RCC 7860 (cell line): ENCODE data around the gene SH3PXD2A.

Experiments used
- DNase-seq: peaks from one replicate; pipeline ENCODE4 v3.0.0-alpha.2; 2015; ENCODE audit warnings: low spot score
- FAIRE-seq: peaks from 2 replicates; lab custom pipeline; 2012; peaks lifted over from hg19 to GRCh38; lab: Jason Lieb, UNC

SH3PXD2A gene

DNA sequence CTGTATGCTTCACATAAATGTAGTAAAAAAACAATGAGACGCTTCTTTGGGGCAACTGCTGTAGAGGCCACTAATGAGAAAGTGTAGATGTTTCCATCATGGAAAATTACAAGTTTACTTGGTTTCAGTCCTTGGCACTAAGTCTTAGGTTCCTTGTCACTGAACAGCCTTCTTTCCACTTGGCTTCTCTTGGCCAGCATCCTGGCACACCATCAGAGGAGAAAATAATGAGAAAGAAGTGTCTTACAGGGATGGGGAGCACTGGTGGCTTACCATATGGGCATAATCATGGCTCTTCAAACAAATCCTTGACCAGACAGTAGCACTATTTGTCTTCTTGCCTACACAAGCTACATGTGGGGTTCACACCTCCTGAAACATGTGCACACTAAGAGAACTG, 22.5 kb upstream of the SH3PXD2A start:
- DNase-seq (no peak), FAIRE-seq (no peak)

DNA sequence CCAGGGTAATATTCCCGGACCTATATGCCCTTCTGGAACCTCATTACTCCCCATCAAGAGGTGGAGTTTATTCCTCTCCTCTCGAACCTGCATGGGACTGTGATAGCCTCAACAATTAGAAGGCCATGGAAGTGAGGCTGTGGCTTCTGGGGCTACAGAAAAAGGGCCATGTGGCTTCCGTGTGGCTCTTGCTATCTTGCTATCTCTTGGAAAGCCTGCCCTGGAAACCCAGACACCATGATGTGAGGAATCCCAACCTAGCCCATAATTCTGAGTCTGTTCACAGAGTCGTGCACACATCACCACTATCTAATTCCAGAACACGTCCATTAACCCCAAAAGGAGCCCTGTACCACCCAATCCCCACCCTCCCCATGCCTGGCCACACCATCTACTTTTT, 20.8 kb upstream of the SH3PXD2A start:
- FAIRE-seq, result no peak

DNA sequence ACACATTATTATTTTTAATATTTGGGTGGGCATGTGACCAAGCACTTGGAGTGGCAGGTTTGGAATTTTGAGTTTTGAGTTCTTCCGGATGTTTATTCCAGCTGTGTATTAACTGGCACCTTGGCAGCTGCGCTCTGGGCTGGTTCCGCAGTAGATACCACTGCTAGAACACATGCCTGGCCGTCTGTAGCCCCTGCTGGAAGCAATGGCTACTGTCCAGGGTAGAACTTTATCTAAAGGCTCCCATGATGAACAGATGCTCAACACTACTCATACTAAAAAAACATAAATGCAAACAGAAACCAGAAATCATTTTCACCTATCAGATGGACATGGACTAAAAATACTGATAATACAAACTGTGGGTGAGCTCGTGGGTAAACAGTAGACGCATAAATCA, 19.4 kb upstream of the SH3PXD2A start:
- no peak for FAIRE-seq

More for the DNA sequence above, 20.8 kb upstream of the SH3PXD2A start:
- no peak for DNase-seq

DNA sequence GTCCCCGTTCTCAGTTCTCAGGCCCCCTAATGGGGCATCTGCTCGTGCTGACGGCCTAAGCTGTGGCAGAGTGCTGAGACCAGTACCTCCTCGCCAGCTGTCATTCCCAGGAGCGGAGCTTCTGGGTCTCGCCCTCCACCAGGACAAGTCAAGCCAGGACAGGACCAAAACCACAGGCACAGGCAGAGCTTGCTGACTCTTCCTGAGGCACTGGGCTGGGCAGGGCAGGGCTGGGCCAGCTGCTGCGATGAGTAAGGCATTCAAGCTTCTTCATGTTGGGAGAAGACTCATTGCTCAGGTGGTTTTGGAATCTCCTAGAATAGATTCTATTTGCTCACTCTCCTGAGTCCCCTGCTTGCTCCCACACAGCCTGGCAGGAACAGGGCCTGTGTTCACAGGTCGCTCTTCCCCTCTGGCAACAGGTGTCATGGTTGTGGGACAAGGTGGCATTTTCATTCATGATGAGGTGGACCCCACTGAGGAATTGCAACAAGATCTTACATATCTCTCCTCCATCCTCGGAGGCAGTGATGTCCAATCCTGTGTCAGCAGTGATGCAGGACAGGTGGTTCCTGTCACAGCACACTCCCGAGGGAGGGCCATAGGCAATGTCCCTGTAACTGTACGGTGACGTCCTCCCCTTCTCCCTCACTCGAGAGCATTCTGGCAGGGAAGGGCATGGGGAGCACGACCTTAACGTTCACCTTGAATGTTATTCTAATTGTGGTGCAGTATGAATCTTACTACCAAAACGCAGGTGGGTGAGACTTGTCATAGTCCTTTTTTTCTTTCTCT, 17.0 kb upstream of the SH3PXD2A start:
- DNase-seq (no peak), FAIRE-seq (no peak)

More for the DNA sequence above, 19.4 kb upstream of the SH3PXD2A start:
- DNase-seq, result no peak

DNA sequence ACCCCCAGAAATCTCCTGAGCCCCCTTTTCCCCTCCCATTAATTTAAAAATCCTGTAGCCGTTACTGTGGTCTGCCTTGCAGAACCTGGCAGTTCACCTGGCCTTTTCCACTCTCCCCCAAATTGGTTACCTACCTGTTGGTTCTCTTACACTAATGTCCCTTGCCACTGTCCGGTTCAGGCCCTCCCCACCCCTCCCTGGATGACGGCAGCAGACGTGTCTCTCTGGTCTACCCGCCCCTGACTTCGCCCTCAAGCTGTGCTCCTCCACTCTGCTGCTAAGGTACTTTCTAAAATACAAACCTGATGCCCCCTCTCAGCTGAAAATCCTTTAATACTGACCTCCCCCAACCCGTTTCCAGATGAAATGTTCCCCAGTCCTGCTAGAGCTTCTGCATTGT, 15.6 kb upstream of the SH3PXD2A start:
- DNase-seq (no peak), FAIRE-seq (no peak)

DNA sequence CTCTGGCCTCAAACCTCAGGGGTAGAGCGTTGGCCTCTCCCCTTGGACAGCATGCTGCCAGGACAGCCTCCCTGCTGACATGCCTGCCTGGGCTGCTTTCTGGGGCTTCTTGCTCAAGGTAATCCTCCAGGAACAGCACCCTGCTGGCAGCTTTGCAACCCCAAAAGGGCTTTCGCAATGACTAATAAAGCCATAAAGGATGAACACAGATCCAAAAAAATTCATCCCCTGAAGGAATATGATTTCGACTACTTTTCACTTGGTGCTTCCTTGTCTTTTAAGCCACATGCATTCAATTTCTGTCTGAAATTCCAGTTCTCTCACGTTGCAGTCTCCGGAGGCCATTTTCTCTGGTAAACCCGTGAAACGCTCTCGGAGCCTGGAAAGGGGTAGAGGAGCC, 15.1 kb upstream of the SH3PXD2A start:
- FAIRE-seq (no peak), DNase-seq (no peak)

DNA sequence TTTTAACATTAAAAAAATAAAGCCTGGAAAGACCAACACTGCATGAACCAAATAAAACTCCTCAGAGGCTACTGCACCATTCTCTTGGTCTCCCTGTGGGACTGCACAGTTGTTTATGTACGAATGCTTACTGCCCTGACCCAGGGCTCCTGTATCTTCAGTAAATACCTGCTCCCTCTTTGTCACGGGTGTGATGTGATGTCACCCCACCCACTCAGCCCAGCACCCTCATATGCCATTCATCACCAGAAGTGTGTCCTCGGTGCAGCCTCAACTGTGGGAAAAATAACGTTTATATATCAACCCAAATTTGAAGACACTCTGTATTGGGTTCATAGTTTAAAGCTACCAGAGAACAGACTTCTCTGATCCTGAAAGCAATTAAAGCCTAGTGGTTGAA, 14.0 kb upstream of the SH3PXD2A start:
- FAIRE-seq (no peak), DNase-seq (no peak)

DNA sequence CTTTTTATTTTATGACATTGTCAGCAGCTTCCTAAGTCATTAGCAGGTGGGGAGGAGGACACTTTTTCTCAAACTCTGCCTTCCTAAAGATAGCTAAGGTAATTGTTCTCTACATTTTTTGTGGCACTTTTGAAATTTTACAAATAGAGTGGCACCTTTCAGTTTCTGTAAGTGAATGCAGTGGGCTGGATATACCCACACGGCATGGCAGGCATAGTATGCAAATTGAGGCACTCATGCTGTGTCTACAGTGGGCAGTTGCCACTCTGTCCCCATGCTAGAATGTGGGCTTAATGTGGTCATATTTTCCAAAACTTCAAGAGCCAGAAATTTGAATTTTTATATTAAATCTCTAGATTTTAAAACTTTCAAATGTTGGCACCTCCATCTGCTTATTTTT, 12.8 kb upstream of the SH3PXD2A start:
- no peak for FAIRE-seq

DNA sequence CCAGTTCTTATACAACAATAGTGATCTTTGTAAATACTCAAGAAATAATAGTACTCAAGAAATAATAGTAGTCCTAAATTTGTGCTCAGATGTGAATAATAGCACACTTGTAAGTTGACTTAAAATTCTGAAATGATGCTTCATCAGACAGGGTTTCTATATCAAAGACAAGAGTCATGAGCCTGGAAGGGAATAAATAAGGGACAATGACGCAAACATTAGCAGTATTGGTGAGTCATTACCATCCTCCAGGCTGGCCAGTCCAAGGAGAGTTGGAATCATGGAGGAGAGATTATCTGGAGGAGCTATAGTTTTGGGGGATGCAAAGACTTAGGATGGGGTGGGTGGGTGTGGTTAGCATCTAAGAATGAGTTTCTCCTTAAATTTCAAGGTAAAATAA, 6.1 kb upstream of the SH3PXD2A start:
- DNase-seq, result no peak
- no peak for FAIRE-seq

More for the DNA sequence above, 12.8 kb upstream of the SH3PXD2A start:
- no peak for DNase-seq

DNA sequence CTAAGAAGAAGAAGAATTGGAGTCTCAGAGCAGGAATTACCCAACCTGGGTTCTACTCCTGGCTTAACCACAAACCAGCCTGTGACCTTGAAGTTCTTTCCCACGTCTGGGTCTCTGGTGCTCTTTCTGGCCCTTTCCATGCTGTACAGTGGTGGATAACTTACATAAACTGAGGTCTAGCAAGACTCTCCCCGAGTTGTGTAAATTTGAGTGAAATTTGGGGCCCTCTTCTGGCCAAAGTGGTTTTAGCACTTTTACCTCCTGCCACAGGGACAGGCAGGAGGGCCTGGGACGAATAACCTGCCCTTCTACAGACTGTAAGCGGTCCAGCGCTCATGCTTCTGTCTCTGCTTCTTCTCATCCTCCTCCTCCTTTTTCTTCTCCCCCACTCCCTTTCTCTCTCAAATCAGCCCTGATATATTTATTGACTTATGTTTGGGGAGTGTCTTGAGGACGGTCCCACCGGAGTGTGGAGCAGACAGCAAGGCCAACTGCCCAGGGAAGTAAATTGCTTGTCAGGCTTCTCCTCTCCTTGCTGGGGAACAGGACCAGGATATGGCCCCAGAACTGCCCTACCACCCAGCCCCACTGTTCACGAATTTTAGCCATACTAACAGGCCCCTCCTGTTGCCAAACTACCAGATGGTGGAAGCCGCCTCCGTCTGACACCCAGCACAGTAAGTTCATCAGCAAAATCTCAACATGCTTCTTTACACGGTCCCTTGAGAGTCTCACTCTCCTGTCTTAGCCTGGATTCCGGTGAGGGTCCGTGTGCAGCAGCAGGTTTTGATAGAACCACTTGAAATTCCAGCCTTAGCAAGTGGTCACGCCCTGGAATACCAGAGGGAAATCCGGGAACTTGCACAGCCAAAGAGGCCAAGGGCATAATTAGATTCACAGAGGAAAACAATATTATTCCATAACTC, 4.0 kb upstream of the SH3PXD2A start:
- FAIRE-seq, result no peak
- DNase-seq, result peak; percentile 27

DNA sequence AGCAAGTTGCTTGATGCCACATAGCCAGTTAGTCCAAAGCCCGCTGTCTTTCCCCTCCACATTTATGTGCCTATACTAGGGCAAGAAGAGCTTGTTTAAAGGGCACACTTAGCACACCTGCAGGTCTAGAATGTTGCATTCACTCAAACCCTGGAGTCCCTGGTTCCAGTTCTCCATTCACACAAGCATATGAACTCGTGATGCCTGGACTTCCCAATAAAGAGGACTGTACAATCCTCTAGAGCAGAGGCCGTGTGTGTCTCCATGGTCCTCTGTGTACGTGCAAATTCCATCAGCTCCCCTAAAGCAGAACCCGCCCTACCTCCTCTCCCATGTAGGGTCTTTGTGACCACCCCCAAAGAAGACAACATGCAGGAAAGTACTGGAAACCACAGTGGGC, 3.0 kb upstream of the SH3PXD2A start:
- DNase-seq, result no peak
- no peak for FAIRE-seq

DNA sequence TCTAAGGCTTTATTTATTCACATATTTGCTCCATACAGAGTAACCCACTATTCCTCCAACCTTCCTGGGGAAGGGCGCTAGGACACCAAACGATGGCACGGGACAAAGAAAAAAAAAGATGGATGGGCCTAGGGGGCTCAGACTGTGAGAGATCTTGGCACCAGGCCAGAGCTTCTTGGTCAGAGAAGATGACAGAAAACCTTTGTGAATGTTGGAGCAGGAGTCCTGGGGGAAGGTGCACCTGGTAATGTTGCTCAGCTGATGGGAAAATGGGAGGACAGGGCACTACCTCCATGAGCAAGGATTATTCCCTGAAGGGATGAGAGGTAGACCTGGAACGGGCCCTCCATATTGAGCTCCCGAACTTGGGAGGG, 1.4 kb upstream of the SH3PXD2A start:
- no peak for DNase-seq
- no peak for FAIRE-seq

DNA sequence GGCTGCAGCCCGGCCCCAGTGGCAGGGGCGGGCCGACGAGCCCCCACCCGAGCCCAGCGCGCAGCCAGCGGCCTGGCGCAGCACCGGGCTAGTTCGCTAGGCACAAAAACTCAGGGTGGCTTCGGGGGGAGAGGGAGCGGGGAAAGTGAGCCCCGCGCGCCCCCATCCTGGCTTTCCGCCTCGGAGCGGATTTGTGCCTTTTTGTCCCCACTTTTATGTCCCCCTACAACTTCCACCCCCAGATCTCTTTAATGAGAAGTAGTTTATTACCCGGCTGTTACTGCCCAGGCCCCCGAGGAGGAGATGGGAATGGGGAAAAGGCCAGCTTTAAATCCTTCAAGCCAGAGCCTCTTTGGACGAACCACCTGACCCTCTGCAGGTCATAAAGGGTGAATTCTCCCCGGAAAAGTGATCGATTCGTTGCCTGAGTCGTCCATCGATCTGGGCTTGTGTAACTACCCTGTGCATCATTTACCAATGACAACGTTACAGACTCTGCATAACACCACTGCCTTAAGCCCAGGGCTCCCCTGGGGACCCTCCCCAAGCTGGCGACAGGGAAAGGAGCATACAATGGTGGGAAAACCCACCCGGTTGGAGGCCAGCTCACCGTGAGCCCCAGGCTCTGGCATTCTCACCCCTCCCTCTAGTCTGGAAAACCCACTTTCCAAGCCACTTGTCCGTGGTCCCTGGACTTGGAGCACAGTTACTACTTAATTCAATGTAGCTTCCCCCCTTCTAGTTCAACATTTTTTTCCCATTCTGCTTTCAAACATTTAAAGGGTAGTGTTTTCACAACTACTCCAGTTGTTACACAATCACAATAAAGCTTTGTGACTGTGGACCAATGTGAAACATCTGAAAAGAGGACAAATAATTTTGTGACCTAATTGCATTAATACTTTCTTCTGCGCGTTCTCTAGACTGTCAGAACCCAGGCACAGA, 748 bp upstream of the SH3PXD2A start:
- no peak for DNase-seq

DNA sequence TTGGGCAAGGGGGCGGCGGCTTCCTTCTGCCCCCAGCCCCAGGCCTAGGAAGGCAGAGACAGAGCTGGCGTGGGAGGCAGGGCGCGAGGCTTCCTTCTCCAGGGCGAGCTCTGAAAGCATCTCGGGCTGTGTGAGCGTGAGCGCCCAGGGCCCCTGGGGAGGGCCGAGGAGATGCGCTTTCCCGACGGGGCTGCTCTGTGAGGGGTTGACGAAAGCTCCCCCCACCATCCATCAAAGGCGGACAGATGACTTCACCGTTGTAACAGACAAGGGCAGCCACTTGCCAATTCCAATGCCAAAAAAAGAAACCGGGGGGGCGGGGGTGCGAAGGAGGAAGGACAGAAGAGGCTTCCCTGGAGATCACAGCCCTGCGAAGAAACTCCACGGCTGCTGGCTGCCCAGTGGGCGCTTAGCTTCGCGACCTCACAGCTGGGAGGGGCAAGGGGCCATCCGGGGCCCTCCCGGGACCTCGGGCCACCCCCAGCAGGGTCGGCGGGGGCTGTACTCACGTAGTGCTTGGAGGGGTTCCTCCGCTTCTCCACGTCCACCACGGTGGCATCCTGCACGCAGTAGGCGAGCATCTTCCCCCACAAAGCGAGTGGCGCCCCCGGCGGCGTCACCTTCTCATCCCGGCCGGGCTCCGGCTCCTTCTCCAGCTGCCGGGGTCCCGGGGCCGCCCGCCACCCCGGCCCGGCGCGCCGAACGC, 537 bp downstream of the SH3PXD2A start:
- FAIRE-seq (no peak), DNase-seq (no peak)

More for the DNA sequence above, 748 bp upstream of the SH3PXD2A start:
- FAIRE-seq, result no peak

DNA sequence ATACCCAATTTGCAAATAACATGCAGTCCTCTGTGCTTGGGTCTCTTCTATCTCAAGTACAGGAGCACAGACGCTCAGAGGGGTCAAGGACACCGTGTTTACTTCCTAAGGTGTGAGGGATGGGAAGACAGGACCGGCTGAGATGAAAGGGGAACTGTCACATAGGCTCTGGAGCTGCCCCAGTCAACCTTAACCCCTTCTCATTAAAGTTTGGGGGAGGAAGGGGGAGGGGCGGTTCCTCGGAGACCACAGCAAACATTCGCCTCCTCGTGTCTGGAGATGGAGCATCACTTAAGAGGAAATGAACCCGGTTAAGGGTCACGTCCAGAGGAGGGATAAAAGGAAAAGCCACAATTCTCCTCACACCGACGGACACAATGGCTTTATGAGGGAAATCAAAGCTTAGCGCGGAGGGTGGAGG, 1.1 kb downstream of the SH3PXD2A start:
- no peak for DNase-seq
- no peak for FAIRE-seq

DNA sequence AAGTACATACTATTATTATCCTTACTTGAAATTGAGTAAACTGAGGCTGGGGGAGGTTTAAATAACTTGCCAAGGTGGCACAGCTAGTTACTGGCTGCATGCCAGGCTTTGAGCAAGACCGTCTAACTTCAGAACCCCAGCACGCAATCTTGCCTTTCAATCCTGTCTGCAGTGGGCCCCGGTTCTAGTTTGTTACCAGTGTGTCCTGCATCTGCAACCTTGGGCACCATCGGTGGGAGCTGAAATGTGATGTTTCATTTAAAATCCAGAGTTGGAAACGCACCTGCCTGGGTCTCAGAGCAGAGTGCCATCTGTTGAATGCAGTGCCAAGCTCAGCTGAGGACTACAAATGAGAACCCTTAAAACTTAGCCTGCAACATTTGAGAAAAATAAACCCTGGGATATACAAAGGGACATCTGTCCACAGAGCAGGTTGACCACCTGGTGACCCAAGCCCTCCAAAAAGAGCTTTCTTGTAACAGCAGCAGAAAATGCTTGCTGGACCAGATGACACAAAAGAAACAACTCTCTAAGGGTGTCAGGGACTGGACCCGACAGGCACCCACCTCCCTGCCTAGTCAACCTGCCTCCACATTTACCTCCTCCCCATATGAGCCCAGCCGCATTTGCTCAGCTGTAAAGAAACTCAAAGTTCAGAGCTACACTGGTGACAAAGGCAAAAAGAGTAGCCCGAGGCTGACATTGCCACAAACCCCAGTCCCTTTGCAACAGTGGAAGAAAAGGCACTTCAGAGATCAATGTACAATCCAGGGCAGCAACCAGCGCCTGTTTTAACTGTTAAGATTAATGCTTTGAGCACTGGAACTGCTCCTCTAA, 1.7 kb downstream of the SH3PXD2A start:
- FAIRE-seq, result no peak

DNA sequence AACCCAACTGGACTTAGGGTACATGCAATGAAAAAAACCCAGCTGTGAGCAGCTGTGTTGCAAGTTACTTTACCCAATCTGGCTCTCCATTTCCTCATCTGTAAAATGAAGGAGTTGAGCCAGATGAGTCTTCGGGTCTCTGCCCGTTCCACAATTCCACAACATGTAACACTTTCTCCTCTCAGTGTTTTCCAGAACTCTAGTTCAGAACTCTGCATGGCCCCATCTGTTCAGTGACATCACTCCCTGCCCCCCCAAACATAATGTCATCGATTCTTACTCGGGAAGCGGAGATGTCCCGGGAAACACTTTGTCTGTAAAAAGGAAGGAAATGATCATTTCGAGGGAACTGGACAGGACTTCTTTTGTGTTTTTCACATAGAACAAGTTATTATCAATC, 2.5 kb downstream of the SH3PXD2A start:
- FAIRE-seq, result no peak
- no peak for DNase-seq

More for the DNA sequence above, 1.7 kb downstream of the SH3PXD2A start:
- no peak for DNase-seq

DNA sequence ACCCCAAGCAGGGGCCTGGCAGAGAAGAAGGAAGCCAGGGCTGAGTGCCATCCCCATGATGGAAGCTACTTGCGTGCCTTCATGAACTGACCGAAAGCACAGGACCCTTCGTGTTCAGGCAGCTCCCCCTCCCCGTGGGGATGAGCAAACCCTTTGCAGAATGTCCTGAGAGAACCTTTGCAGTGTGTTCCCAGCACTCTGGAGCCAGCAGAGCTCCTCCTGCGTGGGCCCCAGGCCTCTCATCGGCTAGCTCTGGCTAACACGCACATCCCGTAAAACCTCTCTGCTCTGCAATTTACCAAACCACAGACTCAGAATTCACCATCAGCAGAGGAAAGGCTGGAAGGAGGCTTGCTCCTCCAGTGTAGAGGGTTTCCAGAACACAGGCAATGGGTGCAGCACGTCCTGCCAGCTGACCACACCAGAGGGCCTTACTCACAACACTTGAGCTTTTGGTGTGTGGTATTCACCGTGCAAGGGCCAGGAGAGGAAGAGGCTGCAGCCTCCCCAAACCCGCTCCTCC, 3.1 kb downstream of the SH3PXD2A start:
- no peak for DNase-seq
- no peak for FAIRE-seq

DNA sequence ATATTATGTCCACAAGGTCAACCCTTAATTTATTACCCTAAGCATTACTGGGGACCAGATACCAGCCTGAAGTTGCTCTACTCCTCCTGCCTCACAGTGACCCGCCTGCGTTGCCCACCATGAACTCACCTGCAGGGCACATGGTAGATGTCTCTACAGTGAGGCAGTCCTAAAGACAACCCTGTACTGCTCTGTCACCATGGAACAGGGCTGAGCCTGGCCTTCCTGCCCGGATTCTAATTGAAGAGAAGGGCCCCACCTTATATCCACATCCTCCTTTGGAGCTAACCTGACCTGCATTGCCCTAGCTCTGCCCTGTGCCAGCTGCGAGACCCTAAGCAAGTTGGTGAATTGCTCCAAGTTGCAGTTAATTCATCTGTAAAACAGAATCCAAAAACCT, 4.1 kb downstream of the SH3PXD2A start:
- no peak for DNase-seq
- FAIRE-seq, result no peak
